ENCODE measurements around the gene SLC2A9.

GRCh38 chr4:9932771-9933170 lies 88.5 kb downstream of the SLC2A9 start:
- TF ChIP-seq OSR1 (CRISPR knock-in tag; IDR thresholded peaks at IDR 0.05) (no peak), ZFP30 (CRISPR knock-in tag; IDR thresholded peaks at IDR 0.05) (no peak), PPARA (CRISPR knock-in tag; IDR thresholded peaks at IDR 0.05; ENCODE audit: borderline replicate concordance) (no peak), RARB (CRISPR knock-in tag; IDR thresholded peaks at IDR 0.05) (no peak), ARNTL (CRISPR knock-in tag; IDR thresholded peaks at IDR 0.05; ENCODE audit: borderline replicate concordance, low read depth) (no peak), TCF4 (CRISPR knock-in tag; IDR thresholded peaks at IDR 0.05; ENCODE audit: borderline replicate concordance) (no peak), SNAI2 (CRISPR knock-in tag; IDR thresholded peaks at IDR 0.05) (no peak)
